ENCODE results near the gene NLRP1. TPM values are rescaled to one million over a fixed set of nuclear protein-coding genes. Genes with fewer than 3 reads are reported as not detected.

Gene NLRP1
- total RNA-seq, 1 donor from 2014 or later = 14.4 TPM

- Histone ChIP-seq H3K4me3 (ENCODE audit: low read depth, low read length) (peak overlapping the region; percentile 67), H3K27me3 (ENCODE audit: control insufficient read depth, insufficient read depth, low read length) (peaks cover 5% of the 10 kb centered on the region), H3K36me3 (ENCODE audit: control insufficient read depth, insufficient read depth, low read length) (no peaks in the 10 kb centered on the region)
- TF ChIP-seq CTCF (IDR thresholded peaks at IDR 0.05; ENCODE audit: insufficient read depth, low read length, poor library complexity, severe bottlenecking) = no peak
- no peak for DNase-seq (ENCODE audit: low read depth)
Measured at GRCh38 chr17:5499476-5500231, 84.7 kb downstream of the NLRP1 start.

GRCh38 chr17:5492970-5493369 lies 91.3 kb downstream of the NLRP1 start:
- Histone ChIP-seq H3K27me3 (ENCODE audit: control insufficient read depth, insufficient read depth, low read length) (no peaks in the 10 kb centered on the region), H3K4me3 (ENCODE audit: low read depth, low read length) (no peak overlapping the region), H3K36me3 (ENCODE audit: control insufficient read depth, insufficient read depth, low read length) (peaks cover 3% of the 10 kb centered on the region)
- no peak for DNase-seq (ENCODE audit: low read depth)
- TF ChIP-seq CTCF (IDR thresholded peaks at IDR 0.05; ENCODE audit: insufficient read depth, low read length, poor library complexity, severe bottlenecking) = no peak

GRCh38 chr17:5488752-5489151 lies 95.6 kb downstream of the NLRP1 start:
- H3K36me3 ChIP-seq (ENCODE audit: control insufficient read depth, insufficient read depth, low read length) = peaks cover 3% of the 10 kb centered on the region
- no peak for TF ChIP-seq CTCF (IDR thresholded peaks at IDR 0.05; ENCODE audit: insufficient read depth, low read length, poor library complexity, severe bottlenecking)
- no peak overlapping the region for H3K4me3 ChIP-seq (ENCODE audit: low read depth, low read length)
- DNase-seq (ENCODE audit: low read depth) = no peak
- H3K27me3 ChIP-seq (ENCODE audit: control insufficient read depth, insufficient read depth, low read length) = no peaks in the 10 kb centered on the region

- peak; percentile 95 for DNase-seq (ENCODE audit: low read depth)
- TF ChIP-seq CTCF (IDR thresholded peaks at IDR 0.05; ENCODE audit: insufficient read depth, low read length, poor library complexity, severe bottlenecking) = no peak
- peaks cover 3% of the 10 kb centered on the region for H3K36me3 ChIP-seq (ENCODE audit: control insufficient read depth, insufficient read depth, low read length)
- no peaks in the 10 kb centered on the region for H3K27me3 ChIP-seq (ENCODE audit: control insufficient read depth, insufficient read depth, low read length)
- H3K4me3 ChIP-seq (ENCODE audit: low read depth, low read length) = peak within 1 kb of the TSS; percentile 99
Measured at GRCh38 chr17:5486206-5487124, 97.8 kb downstream of the NLRP1 start, which contains the start of gene MIS12. Gene MIS12, plus strand, starts transcription at chr17:5486566. Its CDS starts 2,297 bp downstream, at chr17:5488863.

- DNase-seq (ENCODE audit: low read depth) = no peak
- H3K4me3 ChIP-seq (ENCODE audit: low read depth, low read length) = peak within 1 kb of the TSS; percentile 99
- peaks cover 3% of the 10 kb centered on the region for H3K36me3 ChIP-seq (ENCODE audit: control insufficient read depth, insufficient read depth, low read length)
- no peak for TF ChIP-seq CTCF (IDR thresholded peaks at IDR 0.05; ENCODE audit: insufficient read depth, low read length, poor library complexity, severe bottlenecking)
- H3K27me3 ChIP-seq (ENCODE audit: control insufficient read depth, insufficient read depth, low read length) = no peaks in the 10 kb centered on the region
Measured at GRCh38 chr17:5485270-5486205, 98.8 kb downstream of the NLRP1 start, which contains the start of gene DERL2. Gene DERL2, minus strand, starts transcription at chr17:5486178. Its CDS starts 17 bp downstream, at chr17:5486161.

All from kidney epithelial cell (primary cell).